Measurements from ENCODE around the gene PTPRC. TPM values are rescaled to one million over a fixed set of nuclear protein-coding genes. Genes with fewer than 3 reads are reported as not detected.
A peak's percentile ranks its signal among the peaks of the same experiment; 100 is the strongest.

The PTPRC gene
- polyA plus RNA-seq, 1 donor from 2014 or later = 744 TPM

DNA sequence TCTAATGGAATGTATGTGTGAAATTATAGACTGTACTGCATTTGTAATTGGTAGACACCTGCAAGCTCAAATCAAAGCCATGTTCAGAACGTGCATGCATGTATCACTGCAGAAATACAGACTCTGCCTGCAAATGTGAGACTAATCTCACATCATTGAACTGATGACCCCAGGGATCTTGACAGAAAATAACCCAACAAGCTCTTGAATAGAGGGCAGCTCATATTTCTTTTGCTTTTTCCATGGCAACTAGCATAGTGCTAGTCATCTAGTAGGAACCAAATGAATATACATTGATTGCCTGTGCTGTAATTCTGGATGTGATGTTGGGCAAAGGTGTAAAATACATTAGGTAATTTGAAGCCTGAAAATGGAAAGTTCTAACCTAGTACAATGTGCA is 62.4 kb downstream of the PTPRC start:
- no peaks in the 10 kb centered on the region for H3K9me3 Mint-ChIP-seq
- H3K27me3 Mint-ChIP-seq = no peaks in the 10 kb centered on the region
- H3K27ac Mint-ChIP-seq = peak overlapping the region in 1 of 3 donors; percentile 29
- peaks cover 16% of the 10 kb centered on the region for H3K36me3 Mint-ChIP-seq
- H3K4me1 Mint-ChIP-seq = peaks cover 40 to 46% (median 43%) of the 10 kb centered on the region in 3 donors
- H3K4me3 Mint-ChIP-seq = peak overlapping the region in 2 of 4 donors; percentile 23 to 54

DNA sequence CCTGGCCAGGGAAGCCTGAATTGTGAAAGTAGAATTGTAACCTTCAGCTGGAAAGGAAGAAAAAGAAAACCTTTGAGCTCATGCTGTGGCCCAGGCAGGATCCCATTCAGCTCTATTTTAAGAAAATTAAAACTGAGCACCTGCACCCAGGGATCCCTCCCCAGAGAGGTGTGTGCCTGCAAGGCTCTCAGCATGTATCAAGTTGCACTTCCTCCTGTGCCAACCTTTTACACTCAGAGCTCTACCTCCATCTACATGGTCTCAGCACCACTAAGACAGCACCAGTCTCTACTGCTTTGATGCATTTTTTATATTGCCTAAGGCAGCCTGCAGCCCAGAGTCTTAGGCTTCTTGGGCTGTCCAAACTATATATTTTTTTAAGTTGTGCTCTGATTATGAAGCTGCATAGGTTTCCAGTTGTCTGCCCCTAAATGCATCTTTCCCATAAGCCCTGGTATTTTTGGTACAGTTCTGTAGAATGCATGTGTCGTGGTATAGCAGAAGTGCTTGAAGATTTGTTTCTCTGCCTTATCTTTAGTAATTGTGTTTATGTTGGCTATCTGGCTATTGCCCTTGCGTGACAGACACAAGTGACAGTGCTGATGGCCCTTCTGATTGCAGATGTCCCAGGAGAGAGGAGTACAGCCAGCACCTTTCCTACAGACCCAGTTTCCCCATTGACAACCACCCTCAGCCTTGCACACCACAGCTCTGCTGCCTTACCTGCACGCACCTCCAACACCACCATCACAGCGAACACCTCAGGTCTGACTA is 63.1 kb downstream of the PTPRC start:
- Mint-ChIP-seq H3K4me3 (peak overlapping the region in 2 of 4 donors; percentile 11 to 57), H3K36me3 (peaks cover 16% of the 10 kb centered on the region), H3K4me1 (peaks cover 33 to 39% (median 36%) of the 10 kb centered on the region in 3 donors), H3K9me3 (no peaks in the 10 kb centered on the region), H3K27me3 (no peaks in the 10 kb centered on the region), H3K27ac (peak overlapping the region in 2 of 3 donors; percentile 43 to 61)

DNA sequence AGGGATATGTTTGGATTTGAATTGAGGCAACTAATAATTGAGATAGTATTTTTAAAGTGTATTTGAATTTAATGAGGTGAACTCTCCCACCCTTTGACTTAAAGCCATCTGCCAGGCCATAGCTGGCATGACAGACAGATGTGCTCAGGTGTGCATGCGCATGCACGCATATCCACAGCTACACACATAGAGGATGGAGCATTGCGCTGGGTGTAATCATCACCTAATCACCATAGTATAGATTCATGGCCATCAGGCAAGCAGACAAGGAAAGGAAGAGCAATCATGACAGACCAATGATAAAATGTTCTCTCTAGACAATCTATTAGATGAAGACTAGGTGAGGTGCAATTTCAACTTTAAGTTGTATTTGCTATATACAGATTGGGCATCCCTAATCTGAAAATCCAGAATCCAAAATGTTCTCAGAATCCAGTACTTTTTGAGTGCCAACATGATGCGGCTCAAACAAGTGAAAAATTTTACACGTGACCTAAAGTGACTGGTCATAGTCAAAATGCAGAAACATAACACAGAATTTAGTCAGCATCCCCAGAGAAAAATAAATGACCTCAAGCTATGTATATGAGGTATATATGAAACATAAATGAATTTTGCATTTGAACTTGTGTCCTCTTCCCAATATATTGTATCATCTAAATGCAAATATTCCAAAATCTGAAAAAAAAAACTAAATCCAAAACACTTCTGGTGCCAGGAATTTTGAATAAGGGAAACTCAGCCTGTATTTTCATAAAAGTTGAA is 70.1 kb downstream of the PTPRC start:
- Mint-ChIP-seq H3K27ac (peak overlapping the region in 2 of 3 donors; percentile 64 to 95), H3K4me1 (peaks cover 0 to 12% (median 3%) of the 10 kb centered on the region in 3 donors), H3K4me3 (no peak overlapping the region), H3K9me3 (no peaks in the 10 kb centered on the region), H3K27me3 (no peaks in the 10 kb centered on the region), H3K36me3 (peaks cover 7% of the 10 kb centered on the region)

DNA sequence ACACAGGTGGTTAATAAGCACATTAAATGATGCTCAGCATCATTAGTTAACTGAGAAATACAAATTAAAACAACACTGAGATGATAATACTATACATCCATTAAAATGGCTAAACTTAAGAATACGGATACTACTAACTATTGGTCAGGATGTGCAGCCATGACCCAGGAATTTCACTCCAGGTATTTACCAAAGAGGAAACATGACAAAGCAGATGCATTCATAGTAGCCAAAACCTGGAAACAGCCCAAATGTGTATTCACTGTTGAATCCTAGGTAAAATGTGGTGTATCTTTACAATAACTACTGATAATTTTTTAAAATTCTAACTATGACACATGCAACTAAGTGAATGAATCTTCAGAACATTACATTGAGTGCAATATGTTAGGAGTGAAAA is 73.0 kb downstream of the PTPRC start:
- Mint-ChIP-seq H3K36me3 (peaks cover 7% of the 10 kb centered on the region), H3K4me1 (peaks cover 0 to 5% (median 5%) of the 10 kb centered on the region in 3 donors), H3K9me3 (no peaks in the 10 kb centered on the region), H3K4me3 (no peak overlapping the region), H3K27me3 (no peaks in the 10 kb centered on the region), H3K27ac (no peak overlapping the region)

DNA sequence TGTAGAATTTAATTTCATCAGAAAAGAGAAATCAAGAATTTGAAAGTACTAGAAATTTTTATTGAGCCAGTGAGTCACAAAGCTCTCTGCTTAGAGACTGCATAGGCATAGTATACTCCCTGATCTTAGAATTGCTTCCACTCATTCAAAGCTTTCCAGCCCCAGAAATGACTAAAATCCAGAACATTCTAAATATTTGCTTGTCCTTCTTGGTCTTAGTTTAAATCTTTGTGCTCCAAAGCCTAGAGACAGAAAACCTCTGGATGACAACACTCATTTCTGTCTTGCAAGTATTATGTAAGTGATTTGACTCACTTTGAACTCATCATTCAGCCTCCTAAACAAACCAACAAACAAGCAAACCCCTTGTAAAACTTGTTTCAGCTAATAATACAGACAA is 74.2 kb downstream of the PTPRC start:
- peaks cover 7% of the 10 kb centered on the region for H3K36me3 Mint-ChIP-seq
- peaks cover 0 to 5% (median 5%) of the 10 kb centered on the region in 3 donors for H3K4me1 Mint-ChIP-seq
- peak overlapping the region in 2 of 3 donors; percentile 44 to 46 for H3K27ac Mint-ChIP-seq
- no peaks in the 10 kb centered on the region for H3K9me3 Mint-ChIP-seq
- no peak overlapping the region for H3K4me3 Mint-ChIP-seq
- H3K27me3 Mint-ChIP-seq = no peaks in the 10 kb centered on the region

DNA sequence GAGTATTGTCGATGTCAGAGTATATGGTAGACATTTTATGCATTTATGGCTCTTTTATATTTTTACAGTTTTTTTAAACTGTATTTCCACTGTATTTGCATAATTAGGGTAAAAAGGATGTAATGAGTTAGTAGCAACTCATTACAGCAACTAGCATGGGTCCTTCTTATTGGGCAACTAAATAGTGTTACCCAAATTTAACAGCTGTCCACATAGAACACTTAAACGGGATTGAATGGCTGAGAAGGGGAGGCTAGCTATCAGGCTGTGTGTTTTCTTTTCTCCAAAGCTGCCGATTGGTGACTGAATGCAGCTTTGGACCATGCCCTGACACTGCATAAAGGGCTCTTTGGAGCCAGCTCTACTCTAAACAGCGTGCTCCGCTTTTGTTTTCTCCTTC is 75.4 kb downstream of the PTPRC start:
- H3K4me1 Mint-ChIP-seq = peaks cover 0 to 5% (median 3%) of the 10 kb centered on the region in 3 donors
- H3K27me3 Mint-ChIP-seq = no peaks in the 10 kb centered on the region
- no peaks in the 10 kb centered on the region for H3K9me3 Mint-ChIP-seq
- peak overlapping the region in 1 of 3 donors; percentile 43 for H3K27ac Mint-ChIP-seq
- no peak overlapping the region for H3K4me3 Mint-ChIP-seq
- H3K36me3 Mint-ChIP-seq = peaks cover 4% of the 10 kb centered on the region

DNA sequence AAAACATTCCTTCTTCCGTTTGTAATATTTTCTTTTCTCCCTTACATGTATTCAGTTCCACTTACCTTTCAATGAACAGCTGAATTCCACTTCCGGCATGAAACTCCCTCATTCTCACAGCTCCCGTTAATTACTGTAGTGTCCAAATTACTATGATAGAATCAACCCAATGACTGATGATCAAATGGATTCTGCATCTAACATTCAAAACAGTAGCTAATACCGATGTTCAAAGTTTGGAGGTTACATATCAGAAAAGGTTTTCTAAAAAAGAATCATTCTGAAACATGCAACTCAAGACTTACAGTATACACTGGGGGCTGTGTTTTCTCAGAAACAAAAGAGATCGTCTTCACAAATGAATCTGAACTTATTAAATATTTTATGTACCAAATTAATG is 77.2 kb downstream of the PTPRC start:
- Mint-ChIP-seq H3K4me3 (no peak overlapping the region), H3K36me3 (peaks cover 4% of the 10 kb centered on the region), H3K9me3 (no peaks in the 10 kb centered on the region), H3K27ac (peak overlapping the region in 2 of 3 donors; percentile 16 to 70), H3K27me3 (no peaks in the 10 kb centered on the region), H3K4me1 (peaks cover 3 to 9% (median 3%) of the 10 kb centered on the region in 3 donors)

DNA sequence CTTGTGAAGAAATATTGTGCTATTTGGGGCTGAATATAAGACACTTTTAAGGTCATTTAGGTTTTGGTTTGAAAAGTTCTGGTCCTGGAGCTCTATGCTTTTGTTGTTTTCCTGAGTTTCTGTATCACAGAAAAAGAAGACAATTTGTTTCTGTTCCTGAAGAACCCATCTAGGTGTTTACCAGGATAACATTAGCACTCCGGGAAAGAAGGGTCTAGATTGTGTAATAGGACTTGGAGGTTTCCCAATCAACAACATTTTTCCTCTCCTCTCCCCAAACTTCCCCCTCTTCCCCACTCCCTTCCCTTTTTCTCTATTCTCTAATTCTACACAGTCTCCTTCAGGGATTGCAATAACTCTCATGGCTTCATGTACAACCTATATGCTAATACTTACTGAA is 78.7 kb downstream of the PTPRC start:
- no peaks in the 10 kb centered on the region for H3K9me3 Mint-ChIP-seq
- no peak overlapping the region for H3K4me3 Mint-ChIP-seq
- H3K4me1 Mint-ChIP-seq = peaks cover 3 to 11% (median 3%) of the 10 kb centered on the region in 3 donors
- peak overlapping the region in 2 of 3 donors; percentile 23 to 71 for H3K27ac Mint-ChIP-seq
- no peaks in the 10 kb centered on the region for H3K27me3 Mint-ChIP-seq
- peaks cover 4% of the 10 kb centered on the region for H3K36me3 Mint-ChIP-seq

DNA sequence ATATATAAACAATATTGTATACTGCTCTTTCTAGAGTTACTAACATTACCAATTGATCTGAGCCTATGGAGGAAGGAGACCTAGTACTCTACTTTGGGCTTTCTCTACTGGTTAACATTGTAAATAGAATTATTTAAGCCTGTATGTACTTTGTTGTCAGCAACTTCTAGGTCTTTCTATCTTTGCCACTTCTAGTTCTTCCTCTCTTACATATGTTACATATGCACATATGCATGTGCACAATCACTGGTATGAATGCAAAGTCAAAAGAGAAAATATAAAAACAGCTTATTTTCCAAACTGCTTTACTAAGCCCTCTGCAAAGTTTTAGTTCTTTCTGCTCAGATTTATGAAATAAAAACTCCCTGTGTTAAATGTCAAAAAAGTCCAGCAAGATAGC is 84.3 kb downstream of the PTPRC start:
- Mint-ChIP-seq H3K36me3 (peaks cover 2% of the 10 kb centered on the region), H3K27ac (no peak overlapping the region), H3K9me3 (no peaks in the 10 kb centered on the region), H3K27me3 (no peaks in the 10 kb centered on the region), H3K4me1 (peaks cover 2 to 17% (median 16%) of the 10 kb centered on the region in 3 donors), H3K4me3 (no peak overlapping the region)

DNA sequence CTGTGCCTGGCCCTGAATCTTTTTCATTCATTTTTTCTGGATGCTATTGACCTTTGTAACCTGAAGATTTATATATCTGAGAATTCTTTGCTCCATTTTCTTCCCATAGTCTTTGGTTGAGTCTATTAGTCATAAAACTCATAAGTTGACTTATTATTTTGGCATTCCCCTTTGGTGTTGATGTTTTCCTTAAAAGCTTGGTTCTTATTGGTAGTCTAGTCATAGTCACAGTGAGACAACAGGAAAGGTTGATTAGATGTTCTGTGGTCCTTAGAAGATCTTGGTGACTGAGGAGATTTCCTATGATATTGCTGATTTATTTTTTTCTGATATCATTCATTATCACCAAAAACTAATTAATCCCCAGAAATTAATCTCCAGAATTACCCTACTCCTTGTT is 86.2 kb downstream of the PTPRC start:
- Mint-ChIP-seq H3K36me3 (peaks cover 6% of the 10 kb centered on the region), H3K27ac (peak overlapping the region; percentile 10 to 75 (median 64)), H3K9me3 (no peaks in the 10 kb centered on the region), H3K27me3 (no peaks in the 10 kb centered on the region), H3K4me1 (peaks cover 2 to 20% (median 17%) of the 10 kb centered on the region in 3 donors), H3K4me3 (no peak overlapping the region)

DNA sequence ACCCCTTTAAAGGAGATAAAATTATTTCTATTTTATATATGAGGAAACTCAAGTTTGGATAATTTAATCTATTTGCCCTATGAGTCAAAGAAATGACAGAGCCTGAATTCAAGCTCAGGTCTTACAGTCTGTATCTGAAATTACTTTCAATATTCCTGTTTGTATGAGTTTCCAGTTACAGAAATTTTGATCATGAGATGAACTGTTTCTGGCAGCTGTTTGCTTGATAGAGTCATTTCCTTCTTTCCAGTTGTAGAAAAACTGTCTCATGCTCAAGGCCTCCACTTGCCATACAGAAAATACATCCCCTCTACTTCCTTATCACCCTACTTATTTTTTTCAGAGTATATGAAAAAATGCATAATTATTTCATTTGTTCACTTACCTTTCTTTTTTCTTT is 87.6 kb downstream of the PTPRC start:
- H3K36me3 Mint-ChIP-seq = peaks cover 7% of the 10 kb centered on the region
- peaks cover 2 to 14% (median 14%) of the 10 kb centered on the region in 3 donors for H3K4me1 Mint-ChIP-seq
- no peaks in the 10 kb centered on the region for H3K9me3 Mint-ChIP-seq
- H3K27ac Mint-ChIP-seq = peak overlapping the region in 2 of 3 donors; percentile 10 to 82
- H3K4me3 Mint-ChIP-seq = peak overlapping the region in 1 of 4 donors; percentile 41
- no peaks in the 10 kb centered on the region for H3K27me3 Mint-ChIP-seq

DNA sequence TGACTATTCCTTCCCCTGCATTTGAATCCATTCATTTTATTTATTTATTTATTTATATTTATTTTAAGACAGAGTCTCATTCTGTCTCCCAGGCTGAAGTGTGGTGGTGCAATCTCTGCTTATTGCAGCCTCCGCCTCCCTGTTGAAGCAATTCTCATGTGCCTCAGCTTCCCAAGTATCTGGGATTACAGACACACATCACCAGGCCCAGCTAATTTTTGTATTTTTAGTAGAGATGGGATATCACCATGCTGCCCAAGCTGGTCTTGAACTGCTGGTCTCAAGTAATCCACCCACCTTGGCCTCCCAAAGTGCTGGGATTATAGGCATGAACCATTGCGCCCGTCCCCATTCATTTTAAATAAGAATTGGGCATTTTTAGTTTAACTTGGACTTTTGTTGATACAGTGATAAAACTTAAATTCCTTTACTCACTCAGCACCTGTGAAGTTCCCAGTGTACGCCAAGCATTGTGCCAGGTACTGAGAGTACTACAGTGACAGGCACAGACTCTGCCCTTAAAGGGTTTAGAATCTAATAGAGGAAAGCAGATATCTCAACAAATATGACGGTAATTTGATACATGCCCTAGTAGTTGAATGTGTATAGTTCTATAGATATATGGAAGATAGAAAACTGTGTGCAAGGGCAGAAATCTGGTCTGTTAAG is 90.5 kb downstream of the PTPRC start:
- H3K36me3 Mint-ChIP-seq = peaks cover 7% of the 10 kb centered on the region
- H3K4me3 Mint-ChIP-seq = no peak overlapping the region
- H3K27me3 Mint-ChIP-seq = no peaks in the 10 kb centered on the region
- no peaks in the 10 kb centered on the region for H3K9me3 Mint-ChIP-seq
- H3K27ac Mint-ChIP-seq = peak overlapping the region in 1 of 3 donors; percentile 62
- peaks cover 2 to 14% (median 14%) of the 10 kb centered on the region in 3 donors for H3K4me1 Mint-ChIP-seq

DNA sequence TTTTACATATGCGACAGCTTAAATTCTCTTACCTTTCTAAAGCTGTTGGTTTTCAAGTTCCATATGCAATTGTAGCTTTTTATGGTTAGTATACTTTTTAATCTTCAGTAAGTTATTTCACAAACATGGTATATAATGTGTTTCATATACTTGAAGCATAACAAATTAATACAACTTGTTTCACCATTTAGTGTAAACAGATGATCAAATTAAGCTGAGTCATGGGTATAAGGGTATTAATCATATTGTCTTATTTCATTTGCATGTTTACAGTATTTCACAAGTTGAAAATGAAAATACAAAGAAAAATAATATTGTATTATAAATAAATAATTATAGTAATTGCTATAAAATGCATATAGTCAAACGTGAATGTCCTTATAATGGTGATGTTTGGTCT is 92.1 kb downstream of the PTPRC start:
- H3K4me3 Mint-ChIP-seq = no peak overlapping the region
- peaks cover 8% of the 10 kb centered on the region for H3K36me3 Mint-ChIP-seq
- H3K27ac Mint-ChIP-seq = no peak overlapping the region
- H3K9me3 Mint-ChIP-seq = no peaks in the 10 kb centered on the region
- H3K4me1 Mint-ChIP-seq = peaks cover 0 to 5% (median 4%) of the 10 kb centered on the region in 3 donors
- H3K27me3 Mint-ChIP-seq = no peaks in the 10 kb centered on the region

DNA sequence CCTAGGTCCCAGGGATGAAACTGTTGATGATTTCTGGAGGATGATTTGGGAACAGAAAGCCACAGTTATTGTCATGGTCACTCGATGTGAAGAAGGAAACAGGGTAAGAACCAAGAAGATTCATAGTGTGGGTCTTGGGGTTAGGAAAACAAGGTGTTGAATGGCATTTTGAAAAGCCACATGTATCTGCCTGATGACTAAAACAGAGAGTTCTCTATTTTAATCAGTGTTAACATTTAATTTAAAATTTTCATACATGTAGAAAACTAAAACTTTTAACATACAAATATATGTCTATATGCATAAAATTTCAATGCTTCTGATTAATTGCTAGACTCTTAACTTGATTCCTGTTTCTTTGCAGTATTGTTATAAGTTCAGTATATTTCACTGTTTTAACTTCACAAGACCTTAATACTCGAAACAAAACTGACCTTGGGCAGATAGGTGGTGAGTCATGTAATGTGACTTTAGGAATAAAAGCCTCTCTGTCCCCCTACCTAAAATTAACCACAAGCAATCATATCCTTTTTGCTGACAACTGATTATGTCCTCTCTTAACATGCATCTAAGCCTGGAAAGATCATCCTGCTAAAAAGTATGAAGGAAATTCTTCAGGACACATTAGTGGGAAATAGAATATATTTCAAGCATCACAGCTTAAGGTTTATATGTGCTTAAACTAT is 95.6 kb downstream of the PTPRC start:
- Mint-ChIP-seq H3K27me3 (no peaks in the 10 kb centered on the region), H3K36me3 (peaks cover 14% of the 10 kb centered on the region), H3K9me3 (peaks cover 4 to 7% (median 5%) of the 10 kb centered on the region in 3 donors), H3K27ac (peak overlapping the region in 1 of 3 donors; percentile 78), H3K4me3 (no peak overlapping the region), H3K4me1 (peaks cover 5 to 12% (median 11%) of the 10 kb centered on the region in 3 donors)
